IMR-90 (cell line): ENCODE results near the gene SURF1.

Experiments used
- NFE2L2 ChIP-seq: fragments of 150-350 bp; IDR thresholded peaks from 2 replicates; pipeline ENCODE4 v1.6.1; 2016; ENCODE audit warnings: low read depth, mild to moderate bottlenecking, low read length
- TF ChIP-seq, protein P1 (sequence below): conservative IDR thresholded peaks from 2 replicates; pipeline ENCODE4 v1.5.1; 2012; ENCODE audit warnings: mild to moderate bottlenecking, low read depth, low read length, improper control_type of control experiment

GRCh38 chr9:133353548-133353947, 2.7 kb downstream of the SURF1 start:
- TF ChIP-seq, protein P1, sequence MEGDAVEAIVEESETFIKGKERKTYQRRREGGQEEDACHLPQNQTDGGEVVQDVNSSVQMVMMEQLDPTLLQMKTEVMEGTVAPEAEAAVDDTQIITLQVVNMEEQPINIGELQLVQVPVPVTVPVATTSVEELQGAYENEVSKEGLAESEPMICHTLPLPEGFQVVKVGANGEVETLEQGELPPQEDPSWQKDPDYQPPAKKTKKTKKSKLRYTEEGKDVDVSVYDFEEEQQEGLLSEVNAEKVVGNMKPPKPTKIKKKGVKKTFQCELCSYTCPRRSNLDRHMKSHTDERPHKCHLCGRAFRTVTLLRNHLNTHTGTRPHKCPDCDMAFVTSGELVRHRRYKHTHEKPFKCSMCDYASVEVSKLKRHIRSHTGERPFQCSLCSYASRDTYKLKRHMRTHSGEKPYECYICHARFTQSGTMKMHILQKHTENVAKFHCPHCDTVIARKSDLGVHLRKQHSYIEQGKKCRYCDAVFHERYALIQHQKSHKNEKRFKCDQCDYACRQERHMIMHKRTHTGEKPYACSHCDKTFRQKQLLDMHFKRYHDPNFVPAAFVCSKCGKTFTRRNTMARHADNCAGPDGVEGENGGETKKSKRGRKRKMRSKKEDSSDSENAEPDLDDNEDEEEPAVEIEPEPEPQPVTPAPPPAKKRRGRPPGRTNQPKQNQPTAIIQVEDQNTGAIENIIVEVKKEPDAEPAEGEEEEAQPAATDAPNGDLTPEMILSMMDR = no peak
- no peak for TF ChIP-seq NFE2L2
